ENCODE results near the gene MAP7D1. TPM values are rescaled to one million over a fixed set of nuclear protein-coding genes. Genes with fewer than 3 reads are reported as not detected.

Gene MAP7D1
- total RNA-seq, 1 experiment from 2014 or later = 49.9 TPM

- H4K91ac ChIP-seq (ENCODE audit: insufficient read length, low read depth, low read length) = no peak overlapping the region
- no peak overlapping the region for H2BK20ac ChIP-seq (ENCODE audit: low read depth, low read length, poor library complexity, severe bottlenecking)
- Mint-ChIP-seq H3K27me3 (ENCODE audit: low read depth) (no peaks in the 10 kb centered on the region; the same call in 1 of the 2 replicates), H3K36me3 (ENCODE audit: insufficient read depth in 1 of 3, low read depth in 3 of 3) (no peaks in the 10 kb centered on the region), H3K9me3 (no peaks in the 10 kb centered on the region), H3K4me1 (peaks cover 12 to 18% of the 10 kb centered on the region in 2 experiments), H3K4me3 (no peak overlapping the region), H3K27ac (no peak overlapping the region)
- TF ChIP-seq CTCF (conservative IDR thresholded peaks at IDR 0.05) = no peak
- H3K14ac ChIP-seq (ENCODE audit: insufficient read depth, low read length) = no peak overlapping the region; the same call in 1 of the 2 replicates
- H3K56ac ChIP-seq (ENCODE audit: insufficient read length, low read depth, low read length) = no peak overlapping the region
- no peak overlapping the region for H3K4me2 ChIP-seq (ENCODE audit: insufficient read depth, insufficient read length, low read length)
- H3T11ph ChIP-seq (ENCODE audit: low read length) = no peak overlapping the region
- no peak overlapping the region for H2BK120ac ChIP-seq (ENCODE audit: low read depth, low read length, poor library complexity, severe bottlenecking)
- H3K27me3 ChIP-seq (ENCODE audit: insufficient read depth, low read length) = no peaks in the 10 kb centered on the region
- H3K4ac ChIP-seq (ENCODE audit: low read depth, low read length) = no peak overlapping the region
- H2AFZ ChIP-seq (ENCODE audit: low read length) = no peak overlapping the region
- peak overlapping the region; percentile 57 for H4K5ac ChIP-seq (ENCODE audit: insufficient read length, low read depth, low read length)
- WGBS (ENCODE audit: extremely low coverage, insufficient read length, low lambda C conversion rate) = no CpG with 5 or more reads among the region's 3 CpGs
- H3K18ac ChIP-seq (ENCODE audit: insufficient read length, low read depth, low read length) = no peak overlapping the region
- H2BK12ac ChIP-seq (ENCODE audit: insufficient read length, low read depth, low read length) = no peak overlapping the region
- H2BK5ac ChIP-seq (ENCODE audit: insufficient read length, low read length) = no peak overlapping the region
- no peak for DNase-seq
- no peak overlapping the region for H2BK15ac ChIP-seq (ENCODE audit: low read depth, low read length)
- H3K79me1 ChIP-seq (ENCODE audit: insufficient read depth, low read depth, low read length, poor library complexity, severe bottlenecking) = no peaks in the 10 kb centered on the region
- no peak overlapping the region for H3K9ac ChIP-seq (ENCODE audit: extremely low read depth, insufficient read length, low read length)
- H3K27ac ChIP-seq (ENCODE audit: insufficient read length, low read depth, low read length) = no peak overlapping the region
- H3K4me1 ChIP-seq (ENCODE audit: insufficient read depth, low read length) = no peaks in the 10 kb centered on the region; the same call in 1 of the 2 replicates
- H4K20me1 ChIP-seq (ENCODE audit: control insufficient read depth, insufficient read depth, insufficient read length) = no peaks in the 10 kb centered on the region
- no peaks in the 10 kb centered on the region for H3K79me2 ChIP-seq (ENCODE audit: insufficient read depth, low read length)
- no peak overlapping the region for H4K8ac ChIP-seq (replicated peaks; ENCODE audit: insufficient read length, low read depth, low read length)
- H3K23me2 ChIP-seq (ENCODE audit: insufficient read length, low read depth, low read length, poor library complexity, severe bottlenecking) = no peaks in the 10 kb centered on the region
- H3K23ac ChIP-seq (ENCODE audit: insufficient read length, low read depth, low read length) = no peak overlapping the region
- H2AK5ac ChIP-seq (ENCODE audit: insufficient read length, low read length) = no peak overlapping the region
- H3K9me3 ChIP-seq (ENCODE audit: control insufficient read depth, low read depth, low read length) = no peaks in the 10 kb centered on the region
Measured at GRCh38 chr1:36203027-36203553, 47.1 kb downstream of the MAP7D1 start.
